GM18505 (cell line): ENCODE measurements around the gene B3GAT2.
"Not testable (repeated sequence)": the region's sequence is repeated elsewhere in the genome, so short reads cannot be mapped to it uniquely, and the experiment has no call there.

Experiments used
- ATAC-seq: cut with Tn5 transposase; IDR thresholded peaks from one replicate; pipeline ENCODE4 v1.9.1; 2021; ENCODE audit not compliant: unreplicated experiment
- POLR2A ChIP-seq: IDR thresholded peaks from 4 replicates; pipeline ENCODE4 v1.6.1; 2011; ENCODE audit warnings: borderline replicate concordance; ENCODE audit not compliant: insufficient read depth, insufficient read length; ENCODE audit errors: extremely low read depth

Gene B3GAT2

DNA sequence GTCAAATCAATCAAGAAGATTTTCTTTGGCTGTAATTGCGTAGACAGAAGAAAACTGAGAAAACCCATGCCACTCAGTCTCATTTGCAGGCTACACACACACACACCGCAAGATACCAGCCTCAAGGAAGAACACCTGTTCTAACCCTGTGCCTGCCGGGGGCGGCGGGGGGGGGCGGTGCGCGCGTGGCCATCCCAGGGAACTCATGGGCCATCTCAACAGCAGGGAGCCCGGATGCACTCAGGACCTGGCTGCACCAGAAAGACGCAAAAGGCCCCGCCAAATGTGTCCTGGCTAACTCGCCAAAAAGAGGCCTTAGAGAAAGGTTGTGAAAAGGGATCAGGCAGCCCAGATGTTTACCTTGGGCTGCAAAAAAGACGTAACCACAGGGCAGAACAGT is 2.1 kb downstream of the B3GAT2 start:
- no peak for TF ChIP-seq POLR2A
- no peak for ATAC-seq

DNA sequence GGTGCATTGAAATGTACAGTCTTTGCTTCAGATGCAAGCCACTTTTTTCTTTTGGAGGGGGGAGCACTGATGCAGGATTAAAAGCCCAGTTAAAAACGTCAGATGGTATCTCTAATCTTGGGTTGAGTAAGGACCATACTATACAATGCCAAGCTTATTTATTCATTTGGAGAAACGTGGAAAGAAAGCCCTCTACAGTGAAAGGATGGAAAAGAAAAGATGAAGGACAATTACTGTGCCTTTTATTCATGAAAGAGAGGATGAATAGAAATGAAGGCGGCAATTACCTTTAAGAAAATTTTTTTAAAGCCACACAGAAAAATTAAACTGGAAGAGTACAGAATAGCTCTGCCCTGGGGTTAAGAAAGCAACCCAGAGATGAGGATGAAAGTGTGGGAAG is 2.7 kb downstream of the B3GAT2 start:
- no peak for TF ChIP-seq POLR2A
- ATAC-seq: no peak

DNA sequence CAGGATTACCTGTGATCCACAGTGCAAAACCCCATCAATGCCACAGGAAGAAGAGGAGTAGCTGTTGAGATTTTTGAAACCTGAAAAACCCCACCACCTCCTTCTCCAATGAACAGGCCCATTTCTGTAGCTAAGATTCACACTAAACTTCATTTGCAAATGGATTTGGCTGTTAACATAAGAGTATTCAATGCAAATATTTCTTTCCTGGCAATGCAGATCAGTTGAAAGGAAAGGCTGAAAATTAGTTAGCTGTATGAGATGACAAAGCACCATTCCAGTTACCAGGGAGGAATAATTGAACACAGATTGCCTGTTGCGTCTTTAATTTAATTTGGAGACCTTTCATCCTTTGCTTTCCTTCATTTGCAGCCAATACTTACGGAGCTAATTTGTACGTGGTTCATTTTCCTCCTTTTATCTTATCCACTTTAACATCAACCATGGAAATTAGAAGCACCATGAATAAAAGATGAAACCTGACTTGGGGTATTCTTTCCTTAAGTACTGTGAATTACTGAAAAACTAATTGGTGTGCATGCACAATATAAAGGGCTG is 4.2 kb downstream of the B3GAT2 start:
- ATAC-seq: no peak
- TF ChIP-seq POLR2A: no peak

DNA sequence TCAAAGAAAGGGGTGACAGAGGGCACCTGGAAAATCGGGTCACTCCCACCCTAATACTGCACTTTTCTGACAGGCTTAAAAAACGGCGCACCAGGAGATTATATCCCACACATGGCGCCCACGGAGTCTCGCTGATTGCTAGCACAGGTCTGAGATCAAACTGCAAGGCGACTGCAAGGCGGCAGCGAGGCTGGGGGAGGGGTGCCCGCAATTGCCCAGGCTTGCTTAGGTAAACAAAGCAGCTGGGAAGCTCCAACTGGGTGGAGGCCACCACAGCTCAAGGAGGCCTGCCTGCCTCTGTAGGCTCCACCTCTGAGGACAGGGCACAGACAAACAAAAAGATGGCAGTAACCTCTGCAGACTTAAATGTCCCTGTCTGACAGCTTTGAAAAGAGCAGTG is 12.5 kb downstream of the B3GAT2 start:
- not testable (repeated sequence) for ATAC-seq

DNA sequence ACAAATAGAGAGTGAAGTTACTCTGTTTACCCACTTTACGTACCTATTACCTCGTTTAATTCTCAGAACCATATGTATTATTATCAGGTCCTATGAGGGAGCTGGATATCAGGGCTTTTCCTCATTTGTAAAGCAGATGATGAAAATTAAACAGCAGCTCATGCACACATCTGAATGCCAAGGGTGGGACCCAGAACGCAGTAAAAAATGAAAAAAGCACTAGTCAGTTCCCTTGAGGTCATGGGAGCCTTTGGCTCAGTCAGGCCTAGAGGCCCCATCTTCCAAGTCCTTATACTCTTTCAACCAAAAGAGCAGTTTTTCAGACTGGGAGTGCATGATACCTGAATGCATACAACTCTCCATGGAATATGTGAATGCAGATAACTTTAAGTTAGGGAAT is 23.0 kb downstream of the B3GAT2 start:
- TF ChIP-seq POLR2A: no peak
- no peak for ATAC-seq

DNA sequence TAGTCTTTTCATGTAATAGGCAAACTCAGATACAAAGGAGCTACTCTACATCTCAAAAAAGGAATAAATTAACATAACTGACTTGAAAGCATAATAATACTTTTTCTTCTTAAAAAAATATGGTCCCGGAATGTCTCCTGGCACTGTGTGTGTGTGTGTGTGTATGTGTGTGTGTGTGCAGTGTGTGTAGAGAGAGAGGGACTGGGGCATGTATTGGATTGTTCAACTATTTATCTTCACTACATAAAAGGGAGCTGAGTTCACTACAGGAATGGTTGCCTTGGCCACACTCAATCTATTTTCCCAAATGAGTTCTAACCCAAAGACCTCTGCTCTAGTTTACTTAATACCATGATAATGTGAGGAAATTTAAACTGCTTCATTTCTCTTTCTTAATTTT is 51.1 kb downstream of the B3GAT2 start:
- ATAC-seq: no peak
- TF ChIP-seq POLR2A: no peak

DNA sequence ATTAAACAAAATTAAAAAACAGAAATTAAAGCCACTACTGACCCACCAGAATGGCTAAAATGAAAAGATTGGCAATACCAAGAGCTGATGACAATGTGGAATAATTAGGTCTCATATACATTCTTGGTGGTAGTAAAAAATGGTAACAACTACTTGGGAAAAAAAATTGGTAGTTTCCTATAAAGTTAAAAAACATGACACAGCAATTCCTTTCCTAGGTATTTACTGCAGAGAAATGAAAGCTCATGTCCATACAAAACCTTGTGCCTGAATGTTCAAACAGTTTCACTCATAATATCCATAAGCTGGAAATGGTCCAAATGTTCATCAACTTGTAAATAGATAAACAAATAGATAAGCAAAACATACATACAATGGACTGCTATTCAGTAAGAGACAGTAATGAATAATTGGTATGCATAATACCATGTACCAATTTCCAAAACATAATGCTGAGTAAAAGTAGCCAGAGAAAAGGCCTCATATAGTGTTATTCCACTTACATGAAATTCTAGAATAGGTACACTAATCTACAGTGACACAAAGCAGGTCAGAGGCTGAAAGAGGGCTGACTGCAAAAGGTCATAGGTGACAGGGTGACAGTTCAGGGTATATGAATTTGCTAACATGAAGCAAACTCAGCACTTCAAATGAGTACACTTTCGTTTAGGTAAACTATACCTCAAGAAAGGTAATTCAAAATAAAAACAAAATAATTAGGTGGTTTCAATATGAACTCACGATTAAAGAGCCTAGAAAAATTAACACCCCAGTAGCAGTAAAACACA is 53.0 kb downstream of the B3GAT2 start:
- ATAC-seq: no peak
- no peak for TF ChIP-seq POLR2A

DNA sequence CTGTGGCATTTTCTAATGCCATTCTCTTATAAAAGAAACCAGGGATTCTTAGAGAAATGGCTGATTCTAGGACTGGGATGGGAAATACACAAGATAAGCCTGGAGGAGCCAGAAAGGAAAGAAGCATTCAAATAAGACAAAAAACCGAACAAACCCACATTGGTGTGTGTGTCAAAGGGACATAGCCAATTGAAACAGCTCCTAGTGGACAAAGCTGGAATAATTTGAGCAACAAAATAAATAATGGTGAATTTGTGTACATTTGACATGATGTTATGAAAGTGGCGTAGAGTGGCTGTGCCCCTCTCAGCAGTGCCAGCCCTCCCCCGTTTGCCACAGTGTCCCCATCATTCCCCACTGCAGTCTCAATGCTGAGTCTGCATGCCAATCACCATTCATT is 55.5 kb downstream of the B3GAT2 start:
- no peak for ATAC-seq
- no peak for TF ChIP-seq POLR2A

DNA sequence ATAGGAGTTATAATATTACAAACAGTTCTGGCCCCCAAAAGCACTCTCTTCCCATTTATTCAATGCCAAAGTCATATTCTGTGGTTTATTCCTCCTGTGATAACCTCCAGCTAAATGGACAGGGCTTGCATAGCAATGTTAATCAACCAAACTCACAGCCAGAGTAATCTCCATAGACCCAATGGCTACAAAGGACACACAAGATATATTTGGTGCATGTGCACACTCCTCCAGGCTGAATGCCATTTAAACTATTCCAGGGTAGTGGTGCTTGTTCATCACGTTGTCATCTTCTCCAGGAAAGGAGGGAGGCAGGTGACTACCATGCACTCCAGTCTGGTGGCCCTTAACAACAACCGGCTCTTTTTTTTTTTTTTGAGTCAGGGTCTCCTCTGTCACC is 56.8 kb downstream of the B3GAT2 start:
- TF ChIP-seq POLR2A: no peak
- ATAC-seq: no peak

DNA sequence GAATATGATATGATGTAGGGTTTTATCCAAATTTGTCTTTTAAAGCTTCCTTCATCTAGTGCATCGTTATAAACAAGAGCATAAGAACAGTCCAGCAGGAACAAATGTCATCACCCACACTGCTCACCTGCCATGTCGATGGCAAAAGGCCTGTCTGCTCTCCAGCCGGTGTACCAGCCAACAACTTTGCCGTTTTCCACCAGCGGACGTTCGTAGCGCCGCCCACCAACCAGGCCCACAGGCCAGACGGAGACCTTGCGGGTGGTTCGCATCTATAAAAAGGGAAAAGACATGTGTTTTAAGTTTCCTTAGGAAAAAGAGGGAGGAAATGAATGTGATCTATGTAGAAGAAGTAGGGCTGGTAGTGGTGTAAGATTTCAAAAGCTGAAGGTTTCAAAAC is 62.9 kb downstream of the B3GAT2 start:
- TF ChIP-seq POLR2A: no peak
- ATAC-seq: no peak

DNA sequence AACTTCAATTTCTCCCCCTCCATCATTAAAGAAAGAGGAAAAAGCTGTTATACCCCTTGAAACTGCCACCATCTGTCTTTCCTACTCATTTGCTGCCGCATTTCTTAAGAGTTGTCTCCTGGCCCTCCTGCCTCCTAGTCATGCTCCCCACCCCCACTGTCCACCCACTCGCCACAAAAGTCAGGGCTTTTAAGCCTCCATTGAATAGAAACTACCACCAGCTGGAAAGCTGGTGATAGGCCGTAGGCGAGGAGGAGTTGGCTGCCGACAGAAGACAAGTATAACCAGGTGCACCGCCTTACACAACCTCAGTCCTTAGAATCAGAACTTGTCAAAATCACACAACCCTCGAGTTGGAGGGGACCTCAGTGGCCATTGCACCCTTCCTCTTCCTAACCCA is 67.6 kb downstream of the B3GAT2 start:
- no peak for TF ChIP-seq POLR2A
- ATAC-seq: no peak

DNA sequence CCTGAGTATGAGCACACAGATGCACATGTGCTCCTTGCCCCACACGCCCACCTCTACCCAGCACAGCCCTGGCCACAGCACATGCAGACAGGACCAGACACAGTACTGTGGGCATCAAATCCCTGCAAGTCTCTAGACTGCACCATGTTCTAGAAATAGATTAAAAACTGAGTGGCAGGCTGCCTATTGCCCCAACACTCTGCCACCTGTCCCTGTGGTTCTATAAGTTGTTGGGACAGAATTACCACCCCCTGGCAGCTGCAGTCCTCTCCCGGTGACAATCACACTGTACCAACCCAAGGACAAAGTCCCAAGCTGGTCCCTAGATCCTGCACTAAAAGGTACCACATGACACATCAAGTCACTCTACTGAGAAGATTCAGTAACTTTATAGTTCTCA is 70.2 kb downstream of the B3GAT2 start:
- TF ChIP-seq POLR2A: no peak
- no peak for ATAC-seq

DNA sequence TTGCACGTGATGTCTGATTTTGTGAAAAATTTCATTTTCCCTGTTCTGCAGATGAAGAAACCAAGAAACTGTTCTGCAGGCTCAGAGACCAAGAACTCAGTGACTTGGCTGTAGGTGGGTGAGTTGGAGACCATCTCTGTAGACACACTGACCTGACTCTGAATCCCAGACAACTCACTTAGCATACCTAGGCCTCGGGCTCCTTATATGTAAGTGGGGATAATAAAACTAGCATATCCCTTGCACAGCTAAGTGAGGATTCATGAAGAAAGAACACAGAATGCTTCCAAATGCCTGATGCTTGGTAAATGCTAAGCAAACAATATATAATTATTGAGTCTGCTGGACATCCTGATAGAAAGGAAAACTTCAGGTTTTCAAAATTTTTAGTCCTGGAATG is 70.8 kb downstream of the B3GAT2 start:
- TF ChIP-seq POLR2A: no peak
- no peak for ATAC-seq

DNA sequence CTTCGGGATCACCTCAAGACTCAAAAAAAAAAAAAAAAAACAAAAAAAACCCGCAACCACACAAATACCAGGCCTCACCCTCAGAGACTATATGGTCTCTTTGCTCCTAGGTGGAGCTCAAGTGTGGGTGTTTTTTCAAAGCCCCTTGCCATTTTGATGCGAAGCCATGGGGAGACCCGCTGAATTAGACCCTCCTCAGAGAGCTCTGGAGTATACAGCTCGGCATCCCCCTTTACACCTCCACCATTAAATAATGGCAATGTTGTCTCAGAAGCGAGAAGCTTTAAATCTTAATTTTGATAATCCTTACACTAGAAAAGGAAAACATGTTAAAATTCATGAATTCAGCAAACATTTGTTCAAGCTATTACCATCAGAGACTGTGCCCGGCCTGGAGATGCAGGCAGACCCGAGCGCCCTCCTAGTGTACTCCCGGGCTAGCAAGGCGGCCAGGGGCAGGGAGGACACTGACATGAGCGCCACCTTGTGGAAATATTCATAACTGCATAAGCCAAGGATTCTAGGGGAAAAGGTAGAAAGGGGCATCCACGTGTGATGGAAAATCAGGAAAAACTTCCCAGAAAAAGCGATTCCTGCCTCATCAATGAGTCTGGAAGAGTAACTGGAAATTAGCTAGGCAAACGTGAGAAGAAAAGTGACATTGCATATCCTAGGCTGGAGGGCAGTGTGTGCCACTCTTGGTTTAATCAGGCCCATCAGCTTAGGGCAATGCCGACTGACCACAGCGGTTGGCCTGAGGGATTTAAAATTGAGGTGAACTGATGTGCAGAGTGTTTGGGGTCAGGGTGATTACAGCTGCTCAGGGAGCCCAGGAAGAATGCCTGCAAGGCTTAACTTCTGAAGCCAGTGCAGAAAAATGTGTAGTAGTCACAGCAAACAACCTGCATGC is 72.5 kb downstream of the B3GAT2 start:
- TF ChIP-seq POLR2A: no peak
- peak; percentile 84 for ATAC-seq
